ENCODE data around the gene BACE2. TPM values are rescaled to one million over a fixed set of nuclear protein-coding genes. Genes with fewer than 3 reads are reported as not detected.

BACE2 gene
- total RNA-seq, 1 experiment from 2014 or later: 40.8 TPM

DNA sequence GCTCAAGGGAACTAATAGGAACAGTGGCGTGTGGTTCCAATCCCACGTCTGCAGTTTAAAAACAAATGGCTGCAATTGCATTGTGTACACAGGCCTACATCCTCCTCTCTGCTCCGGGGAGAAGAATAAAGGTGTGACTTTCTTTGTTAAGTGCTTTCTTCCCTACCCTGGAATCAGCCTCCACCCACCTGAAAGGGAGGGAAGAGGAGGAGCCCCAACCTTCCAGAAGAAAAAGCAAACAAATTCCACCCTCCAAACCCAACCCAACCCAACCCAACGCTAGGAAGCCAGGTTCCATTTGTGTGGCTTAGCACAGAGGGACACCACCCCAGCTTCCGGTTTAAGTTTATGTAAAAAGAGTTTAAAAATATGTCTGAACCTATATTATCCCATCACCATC lies 11.8 kb upstream of the BACE2 start:
- no peaks in the 10 kb centered on the region for H3K36me3 ChIP-seq (ENCODE audit: low read depth)
- H3F3A ChIP-seq (ENCODE audit: insufficient read depth, low read depth): no peaks in the 10 kb centered on the region
- H3K4me3 ChIP-seq: no peak overlapping the region
- CTCF ChIA-PET: no interaction called here
- no peak for TF ChIP-seq EZH2 (IDR thresholded peaks at IDR 0.05; ENCODE audit: low read depth)
- TF ChIP-seq, protein P1, sequence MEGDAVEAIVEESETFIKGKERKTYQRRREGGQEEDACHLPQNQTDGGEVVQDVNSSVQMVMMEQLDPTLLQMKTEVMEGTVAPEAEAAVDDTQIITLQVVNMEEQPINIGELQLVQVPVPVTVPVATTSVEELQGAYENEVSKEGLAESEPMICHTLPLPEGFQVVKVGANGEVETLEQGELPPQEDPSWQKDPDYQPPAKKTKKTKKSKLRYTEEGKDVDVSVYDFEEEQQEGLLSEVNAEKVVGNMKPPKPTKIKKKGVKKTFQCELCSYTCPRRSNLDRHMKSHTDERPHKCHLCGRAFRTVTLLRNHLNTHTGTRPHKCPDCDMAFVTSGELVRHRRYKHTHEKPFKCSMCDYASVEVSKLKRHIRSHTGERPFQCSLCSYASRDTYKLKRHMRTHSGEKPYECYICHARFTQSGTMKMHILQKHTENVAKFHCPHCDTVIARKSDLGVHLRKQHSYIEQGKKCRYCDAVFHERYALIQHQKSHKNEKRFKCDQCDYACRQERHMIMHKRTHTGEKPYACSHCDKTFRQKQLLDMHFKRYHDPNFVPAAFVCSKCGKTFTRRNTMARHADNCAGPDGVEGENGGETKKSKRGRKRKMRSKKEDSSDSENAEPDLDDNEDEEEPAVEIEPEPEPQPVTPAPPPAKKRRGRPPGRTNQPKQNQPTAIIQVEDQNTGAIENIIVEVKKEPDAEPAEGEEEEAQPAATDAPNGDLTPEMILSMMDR (conservative IDR thresholded peaks at IDR 0.05): no peak
- no peak overlapping the region for H3K4me2 ChIP-seq
- no peaks in the 10 kb centered on the region for H3K27me3 ChIP-seq (ENCODE audit: insufficient read depth, low read depth)
- intact Hi-C loops (cut with micrococcal nuclease; ENCODE audit: unreplicated experiment): no loop called here
- H3K4me1 ChIP-seq (replicated peaks; ENCODE audit: insufficient read depth): no peaks in the 10 kb centered on the region
- no peak overlapping the region for H2AFZ ChIP-seq
- no peaks in the 10 kb centered on the region for H3K9me3 ChIP-seq (ENCODE audit: insufficient read depth, low read depth)
- no TSS peak for BruUV-seq (replicated peaks)
- no peak overlapping the region for H3K27ac ChIP-seq
- no peaks in the 10 kb centered on the region for H3K79me2 ChIP-seq (ENCODE audit: low read depth)
- POLR2A ChIA-PET (ENCODE audit: unreplicated experiment): interaction anchor here (0.6 kb wide), 1 partner anchor 366 kb away, joined by 5 read pairs; no protein-coding TSS in a partner anchor
- DNase-seq: no peak
- no peaks in the 10 kb centered on the region for H4K20me1 ChIP-seq (ENCODE audit: insufficient read depth)
- no peaks in the 10 kb centered on the region for H3K9me2 ChIP-seq (ENCODE audit: insufficient read depth)

DNA sequence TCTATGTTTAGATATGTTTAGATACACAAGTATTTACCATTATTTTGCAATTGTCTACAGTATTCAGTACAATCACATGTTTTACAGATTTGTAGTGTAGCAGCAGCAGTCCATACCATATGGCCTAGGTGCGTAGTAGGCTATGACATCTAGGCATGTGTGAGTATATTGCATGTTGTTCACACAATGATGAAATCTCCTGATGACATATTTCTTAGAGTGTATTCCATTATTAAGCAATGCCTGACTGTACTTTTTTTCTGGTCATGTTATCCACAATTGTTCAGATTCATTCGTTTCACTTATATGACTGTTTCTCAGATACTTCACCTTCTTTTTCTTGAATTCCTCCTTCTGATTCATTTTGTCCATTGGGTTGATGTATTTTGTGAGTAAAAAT lies 9.9 kb upstream of the BACE2 start:
- H3K27ac ChIP-seq: no peak overlapping the region
- ChIA-PET CTCF (no interaction called here), POLR2A (ENCODE audit: unreplicated experiment) (no interaction called here)
- H3K4me2 ChIP-seq: no peak overlapping the region
- no peaks in the 10 kb centered on the region for H4K20me1 ChIP-seq (ENCODE audit: insufficient read depth)
- no peak overlapping the region for H3K4me3 ChIP-seq
- no peaks in the 10 kb centered on the region for H3F3A ChIP-seq (ENCODE audit: insufficient read depth, low read depth)
- H3K9me2 ChIP-seq (ENCODE audit: insufficient read depth): no peaks in the 10 kb centered on the region
- no TSS peak for BruUV-seq (replicated peaks)
- no peaks in the 10 kb centered on the region for H3K9me3 ChIP-seq (ENCODE audit: insufficient read depth, low read depth)
- no peaks in the 10 kb centered on the region for H3K4me1 ChIP-seq (replicated peaks; ENCODE audit: insufficient read depth)
- no peak for TF ChIP-seq EZH2 (IDR thresholded peaks at IDR 0.05; ENCODE audit: low read depth)
- TF ChIP-seq, protein P1 (conservative IDR thresholded peaks at IDR 0.05): no peak
- no peaks in the 10 kb centered on the region for H3K36me3 ChIP-seq (ENCODE audit: low read depth)
- no peak for DNase-seq
- H2AFZ ChIP-seq: no peak overlapping the region
- H3K27me3 ChIP-seq (ENCODE audit: insufficient read depth, low read depth): no peaks in the 10 kb centered on the region
- intact Hi-C loops (cut with micrococcal nuclease; ENCODE audit: unreplicated experiment): no loop called here
- H3K79me2 ChIP-seq (ENCODE audit: low read depth): no peaks in the 10 kb centered on the region

DNA sequence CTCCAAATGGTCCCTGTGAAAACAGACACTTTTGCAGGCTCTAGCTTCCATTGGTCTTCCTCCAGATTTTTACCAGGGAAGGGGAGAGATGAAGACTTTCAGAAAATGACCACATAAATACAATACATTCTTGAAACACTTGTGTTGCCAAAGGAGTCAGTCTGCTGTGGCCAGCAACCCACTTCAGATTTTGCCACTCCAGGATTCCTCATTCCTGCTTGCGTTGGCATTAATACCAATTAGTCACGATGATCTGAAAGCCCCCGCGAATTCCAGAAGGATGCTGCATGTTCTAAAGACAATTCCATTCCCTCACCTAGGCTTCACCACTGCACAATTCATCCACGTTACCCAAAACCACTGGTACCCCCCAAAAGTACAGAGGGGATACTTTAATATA lies 7.9 kb upstream of the BACE2 start:
- no peak for TF ChIP-seq EZH2 (IDR thresholded peaks at IDR 0.05; ENCODE audit: low read depth)
- TF ChIP-seq, protein P1 (conservative IDR thresholded peaks at IDR 0.05): no peak
- no peak overlapping the region for H3K4me2 ChIP-seq
- H3K4me1 ChIP-seq (replicated peaks; ENCODE audit: insufficient read depth): no peaks in the 10 kb centered on the region; the same call in 1 of the 2 replicates
- no peak overlapping the region for H2AFZ ChIP-seq
- H3K79me2 ChIP-seq (ENCODE audit: low read depth): no peaks in the 10 kb centered on the region
- H3K9me3 ChIP-seq (ENCODE audit: insufficient read depth, low read depth): no peaks in the 10 kb centered on the region
- ChIA-PET CTCF (no interaction called here), POLR2A (ENCODE audit: unreplicated experiment) (no interaction called here)
- no peaks in the 10 kb centered on the region for H4K20me1 ChIP-seq (ENCODE audit: insufficient read depth)
- no peaks in the 10 kb centered on the region for H3K9me2 ChIP-seq (ENCODE audit: insufficient read depth)
- no peaks in the 10 kb centered on the region for H3K36me3 ChIP-seq (ENCODE audit: low read depth)
- no peak overlapping the region for H3K4me3 ChIP-seq
- H3F3A ChIP-seq (ENCODE audit: insufficient read depth, low read depth): peaks cover 3% of the 10 kb centered on the region; the same call in 1 of the 2 replicates
- intact Hi-C loops (cut with micrococcal nuclease; ENCODE audit: unreplicated experiment): no loop called here
- BruUV-seq (replicated peaks): no TSS peak
- H3K27me3 ChIP-seq (ENCODE audit: insufficient read depth, low read depth): no peaks in the 10 kb centered on the region
- H3K27ac ChIP-seq: no peak overlapping the region
- no peak for DNase-seq
